ENCODE data around the gene ZNF425. TPM values are rescaled to one million over a fixed set of nuclear protein-coding genes. Genes with fewer than 3 reads are reported as not detected.
A peak's percentile ranks its signal among the peaks of the same experiment; 100 is the strongest.

ZNF425 gene
- total and polyA plus RNA-seq, 9 of the 15 experiments (the other 6 are each of a cell fraction or from before 2014, with no cell fraction given): 0.03 to 0.89 (median 0.54) TPM

DNA sequence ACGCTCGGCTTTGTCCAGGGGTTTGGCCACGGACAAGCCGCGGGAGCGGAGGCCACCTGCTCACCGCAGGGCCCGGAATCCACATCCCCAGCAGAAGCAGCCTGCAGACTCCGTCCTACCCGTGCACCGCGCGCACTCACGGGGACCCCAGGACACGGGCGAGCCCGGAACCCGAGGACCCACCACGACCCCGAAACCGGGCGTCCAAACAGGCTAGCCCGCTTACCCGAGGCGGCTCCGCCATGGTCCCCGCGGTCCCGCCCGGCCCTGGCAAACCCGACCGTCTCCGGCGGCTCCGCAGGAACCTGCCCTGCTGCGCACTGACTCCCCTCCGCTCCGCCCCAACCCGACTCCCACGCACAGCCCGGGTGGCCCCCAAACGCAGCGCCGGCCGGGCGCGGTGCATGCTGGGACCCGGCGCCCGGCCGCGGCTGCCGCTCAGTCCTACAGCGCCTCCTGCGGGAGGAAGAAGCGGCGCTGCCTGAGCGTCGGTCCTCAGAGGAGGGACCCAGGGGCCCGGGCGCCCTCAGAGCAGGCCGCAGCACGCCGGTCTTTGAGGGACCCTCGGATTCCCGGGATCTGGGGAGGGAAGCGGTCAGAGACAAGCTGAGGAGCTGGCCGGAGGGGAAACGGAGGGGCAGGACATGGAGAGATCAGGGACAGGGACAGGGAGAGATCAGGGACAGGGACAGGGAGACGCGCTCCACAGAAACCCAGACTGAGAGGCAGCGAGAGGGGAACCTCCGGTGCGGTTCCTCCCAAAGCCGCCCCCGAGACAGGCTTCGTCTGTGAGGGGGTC lies 35.5 kb downstream of the ZNF425 start, which contains the start of gene ZNF786 (continued):
- TF ChIP-seq TOE1 (IDR thresholded peaks at IDR 0.05; ENCODE audit: borderline replicate concordance) (peak; percentile 59; the same call in 1 of the 2 replicates), TOE1 (CRISPR knock-in tag; IDR thresholded peaks at IDR 0.05; ENCODE audit: borderline replicate concordance, low read depth) (peak; percentile 69; the same call in 1 of the 2 replicates), ZNF584 (CRISPR knock-in tag; IDR thresholded peaks at IDR 0.05; ENCODE audit: low read depth) (no peak), POLR2A (conservative IDR thresholded peaks at IDR 0.05) (peak; percentile 87), ZFP1 (CRISPR knock-in tag; IDR thresholded peaks at IDR 0.05) (no peak), TCF3 (CRISPR knock-in tag; IDR thresholded peaks at IDR 0.05) (no peak), HIVEP1 (CRISPR knock-in tag; IDR thresholded peaks at IDR 0.05) (no peak)
- TF ChIP-seq, protein P1, sequence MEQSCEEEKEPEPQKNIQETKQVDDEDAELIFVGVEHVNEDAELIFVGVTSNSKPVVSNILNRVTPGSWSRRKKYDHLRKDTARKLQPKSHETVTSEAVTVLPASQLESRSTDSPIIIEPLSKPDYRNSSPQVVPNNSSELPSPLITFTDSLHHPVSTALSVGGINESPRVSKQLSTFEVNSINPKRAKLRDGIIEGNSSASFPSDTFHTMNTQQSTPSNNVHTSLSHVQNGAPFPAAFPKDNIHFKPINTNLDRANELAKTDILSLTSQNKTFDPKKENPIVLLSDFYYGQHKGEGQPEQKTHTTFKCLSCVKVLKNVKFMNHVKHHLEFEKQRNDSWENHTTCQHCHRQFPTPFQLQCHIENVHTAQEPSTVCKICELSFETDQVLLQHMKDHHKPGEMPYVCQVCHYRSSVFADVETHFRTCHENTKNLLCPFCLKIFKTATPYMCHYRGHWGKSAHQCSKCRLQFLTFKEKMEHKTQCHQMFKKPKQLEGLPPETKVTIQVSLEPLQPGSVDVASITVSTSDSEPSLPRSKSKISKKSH (CRISPR knock-in tag; IDR thresholded peaks at IDR 0.05): no peak
- TF ChIP-seq, protein P2, sequence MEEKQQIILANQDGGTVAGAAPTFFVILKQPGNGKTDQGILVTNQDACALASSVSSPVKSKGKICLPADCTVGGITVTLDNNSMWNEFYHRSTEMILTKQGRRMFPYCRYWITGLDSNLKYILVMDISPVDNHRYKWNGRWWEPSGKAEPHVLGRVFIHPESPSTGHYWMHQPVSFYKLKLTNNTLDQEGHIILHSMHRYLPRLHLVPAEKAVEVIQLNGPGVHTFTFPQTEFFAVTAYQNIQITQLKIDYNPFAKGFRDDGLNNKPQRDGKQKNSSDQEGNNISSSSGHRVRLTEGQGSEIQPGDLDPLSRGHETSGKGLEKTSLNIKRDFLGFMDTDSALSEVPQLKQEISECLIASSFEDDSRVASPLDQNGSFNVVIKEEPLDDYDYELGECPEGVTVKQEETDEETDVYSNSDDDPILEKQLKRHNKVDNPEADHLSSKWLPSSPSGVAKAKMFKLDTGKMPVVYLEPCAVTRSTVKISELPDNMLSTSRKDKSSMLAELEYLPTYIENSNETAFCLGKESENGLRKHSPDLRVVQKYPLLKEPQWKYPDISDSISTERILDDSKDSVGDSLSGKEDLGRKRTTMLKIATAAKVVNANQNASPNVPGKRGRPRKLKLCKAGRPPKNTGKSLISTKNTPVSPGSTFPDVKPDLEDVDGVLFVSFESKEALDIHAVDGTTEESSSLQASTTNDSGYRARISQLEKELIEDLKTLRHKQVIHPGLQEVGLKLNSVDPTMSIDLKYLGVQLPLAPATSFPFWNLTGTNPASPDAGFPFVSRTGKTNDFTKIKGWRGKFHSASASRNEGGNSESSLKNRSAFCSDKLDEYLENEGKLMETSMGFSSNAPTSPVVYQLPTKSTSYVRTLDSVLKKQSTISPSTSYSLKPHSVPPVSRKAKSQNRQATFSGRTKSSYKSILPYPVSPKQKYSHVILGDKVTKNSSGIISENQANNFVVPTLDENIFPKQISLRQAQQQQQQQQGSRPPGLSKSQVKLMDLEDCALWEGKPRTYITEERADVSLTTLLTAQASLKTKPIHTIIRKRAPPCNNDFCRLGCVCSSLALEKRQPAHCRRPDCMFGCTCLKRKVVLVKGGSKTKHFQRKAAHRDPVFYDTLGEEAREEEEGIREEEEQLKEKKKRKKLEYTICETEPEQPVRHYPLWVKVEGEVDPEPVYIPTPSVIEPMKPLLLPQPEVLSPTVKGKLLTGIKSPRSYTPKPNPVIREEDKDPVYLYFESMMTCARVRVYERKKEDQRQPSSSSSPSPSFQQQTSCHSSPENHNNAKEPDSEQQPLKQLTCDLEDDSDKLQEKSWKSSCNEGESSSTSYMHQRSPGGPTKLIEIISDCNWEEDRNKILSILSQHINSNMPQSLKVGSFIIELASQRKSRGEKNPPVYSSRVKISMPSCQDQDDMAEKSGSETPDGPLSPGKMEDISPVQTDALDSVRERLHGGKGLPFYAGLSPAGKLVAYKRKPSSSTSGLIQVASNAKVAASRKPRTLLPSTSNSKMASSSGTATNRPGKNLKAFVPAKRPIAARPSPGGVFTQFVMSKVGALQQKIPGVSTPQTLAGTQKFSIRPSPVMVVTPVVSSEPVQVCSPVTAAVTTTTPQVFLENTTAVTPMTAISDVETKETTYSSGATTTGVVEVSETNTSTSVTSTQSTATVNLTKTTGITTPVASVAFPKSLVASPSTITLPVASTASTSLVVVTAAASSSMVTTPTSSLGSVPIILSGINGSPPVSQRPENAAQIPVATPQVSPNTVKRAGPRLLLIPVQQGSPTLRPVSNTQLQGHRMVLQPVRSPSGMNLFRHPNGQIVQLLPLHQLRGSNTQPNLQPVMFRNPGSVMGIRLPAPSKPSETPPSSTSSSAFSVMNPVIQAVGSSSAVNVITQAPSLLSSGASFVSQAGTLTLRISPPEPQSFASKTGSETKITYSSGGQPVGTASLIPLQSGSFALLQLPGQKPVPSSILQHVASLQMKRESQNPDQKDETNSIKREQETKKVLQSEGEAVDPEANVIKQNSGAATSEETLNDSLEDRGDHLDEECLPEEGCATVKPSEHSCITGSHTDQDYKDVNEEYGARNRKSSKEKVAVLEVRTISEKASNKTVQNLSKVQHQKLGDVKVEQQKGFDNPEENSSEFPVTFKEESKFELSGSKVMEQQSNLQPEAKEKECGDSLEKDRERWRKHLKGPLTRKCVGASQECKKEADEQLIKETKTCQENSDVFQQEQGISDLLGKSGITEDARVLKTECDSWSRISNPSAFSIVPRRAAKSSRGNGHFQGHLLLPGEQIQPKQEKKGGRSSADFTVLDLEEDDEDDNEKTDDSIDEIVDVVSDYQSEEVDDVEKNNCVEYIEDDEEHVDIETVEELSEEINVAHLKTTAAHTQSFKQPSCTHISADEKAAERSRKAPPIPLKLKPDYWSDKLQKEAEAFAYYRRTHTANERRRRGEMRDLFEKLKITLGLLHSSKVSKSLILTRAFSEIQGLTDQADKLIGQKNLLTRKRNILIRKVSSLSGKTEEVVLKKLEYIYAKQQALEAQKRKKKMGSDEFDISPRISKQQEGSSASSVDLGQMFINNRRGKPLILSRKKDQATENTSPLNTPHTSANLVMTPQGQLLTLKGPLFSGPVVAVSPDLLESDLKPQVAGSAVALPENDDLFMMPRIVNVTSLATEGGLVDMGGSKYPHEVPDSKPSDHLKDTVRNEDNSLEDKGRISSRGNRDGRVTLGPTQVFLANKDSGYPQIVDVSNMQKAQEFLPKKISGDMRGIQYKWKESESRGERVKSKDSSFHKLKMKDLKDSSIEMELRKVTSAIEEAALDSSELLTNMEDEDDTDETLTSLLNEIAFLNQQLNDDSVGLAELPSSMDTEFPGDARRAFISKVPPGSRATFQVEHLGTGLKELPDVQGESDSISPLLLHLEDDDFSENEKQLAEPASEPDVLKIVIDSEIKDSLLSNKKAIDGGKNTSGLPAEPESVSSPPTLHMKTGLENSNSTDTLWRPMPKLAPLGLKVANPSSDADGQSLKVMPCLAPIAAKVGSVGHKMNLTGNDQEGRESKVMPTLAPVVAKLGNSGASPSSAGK (IDR thresholded peaks at IDR 0.05): peak; percentile 88
- TF ChIP-seq, protein P3, sequence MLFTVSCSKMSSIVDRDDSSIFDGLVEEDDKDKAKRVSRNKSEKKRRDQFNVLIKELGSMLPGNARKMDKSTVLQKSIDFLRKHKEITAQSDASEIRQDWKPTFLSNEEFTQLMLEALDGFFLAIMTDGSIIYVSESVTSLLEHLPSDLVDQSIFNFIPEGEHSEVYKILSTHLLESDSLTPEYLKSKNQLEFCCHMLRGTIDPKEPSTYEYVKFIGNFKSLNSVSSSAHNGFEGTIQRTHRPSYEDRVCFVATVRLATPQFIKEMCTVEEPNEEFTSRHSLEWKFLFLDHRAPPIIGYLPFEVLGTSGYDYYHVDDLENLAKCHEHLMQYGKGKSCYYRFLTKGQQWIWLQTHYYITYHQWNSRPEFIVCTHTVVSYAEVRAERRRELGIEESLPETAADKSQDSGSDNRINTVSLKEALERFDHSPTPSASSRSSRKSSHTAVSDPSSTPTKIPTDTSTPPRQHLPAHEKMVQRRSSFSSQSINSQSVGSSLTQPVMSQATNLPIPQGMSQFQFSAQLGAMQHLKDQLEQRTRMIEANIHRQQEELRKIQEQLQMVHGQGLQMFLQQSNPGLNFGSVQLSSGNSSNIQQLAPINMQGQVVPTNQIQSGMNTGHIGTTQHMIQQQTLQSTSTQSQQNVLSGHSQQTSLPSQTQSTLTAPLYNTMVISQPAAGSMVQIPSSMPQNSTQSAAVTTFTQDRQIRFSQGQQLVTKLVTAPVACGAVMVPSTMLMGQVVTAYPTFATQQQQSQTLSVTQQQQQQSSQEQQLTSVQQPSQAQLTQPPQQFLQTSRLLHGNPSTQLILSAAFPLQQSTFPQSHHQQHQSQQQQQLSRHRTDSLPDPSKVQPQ (CRISPR knock-in tag; IDR thresholded peaks at IDR 0.05; ENCODE audit: borderline replicate concordance): no peak

Data from K562 (cell line).